Raji (cell line): ENCODE data around the gene EML2.

Experiments used
- POLR2A ChIP-seq: IDR thresholded peaks from 2 replicates; pipeline ENCODE4 v1.6.1; 2011; ENCODE audit warnings: low read depth, low read length, control low read depth; ENCODE audit not compliant: insufficient read depth

EML2 gene, protein sequence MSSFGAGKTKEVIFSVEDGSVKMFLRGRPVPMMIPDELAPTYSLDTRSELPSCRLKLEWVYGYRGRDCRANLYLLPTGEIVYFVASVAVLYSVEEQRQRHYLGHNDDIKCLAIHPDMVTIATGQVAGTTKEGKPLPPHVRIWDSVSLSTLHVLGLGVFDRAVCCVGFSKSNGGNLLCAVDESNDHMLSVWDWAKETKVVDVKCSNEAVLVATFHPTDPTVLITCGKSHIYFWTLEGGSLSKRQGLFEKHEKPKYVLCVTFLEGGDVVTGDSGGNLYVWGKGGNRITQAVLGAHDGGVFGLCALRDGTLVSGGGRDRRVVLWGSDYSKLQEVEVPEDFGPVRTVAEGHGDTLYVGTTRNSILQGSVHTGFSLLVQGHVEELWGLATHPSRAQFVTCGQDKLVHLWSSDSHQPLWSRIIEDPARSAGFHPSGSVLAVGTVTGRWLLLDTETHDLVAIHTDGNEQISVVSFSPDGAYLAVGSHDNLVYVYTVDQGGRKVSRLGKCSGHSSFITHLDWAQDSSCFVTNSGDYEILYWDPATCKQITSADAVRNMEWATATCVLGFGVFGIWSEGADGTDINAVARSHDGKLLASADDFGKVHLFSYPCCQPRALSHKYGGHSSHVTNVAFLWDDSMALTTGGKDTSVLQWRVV

DNA sequence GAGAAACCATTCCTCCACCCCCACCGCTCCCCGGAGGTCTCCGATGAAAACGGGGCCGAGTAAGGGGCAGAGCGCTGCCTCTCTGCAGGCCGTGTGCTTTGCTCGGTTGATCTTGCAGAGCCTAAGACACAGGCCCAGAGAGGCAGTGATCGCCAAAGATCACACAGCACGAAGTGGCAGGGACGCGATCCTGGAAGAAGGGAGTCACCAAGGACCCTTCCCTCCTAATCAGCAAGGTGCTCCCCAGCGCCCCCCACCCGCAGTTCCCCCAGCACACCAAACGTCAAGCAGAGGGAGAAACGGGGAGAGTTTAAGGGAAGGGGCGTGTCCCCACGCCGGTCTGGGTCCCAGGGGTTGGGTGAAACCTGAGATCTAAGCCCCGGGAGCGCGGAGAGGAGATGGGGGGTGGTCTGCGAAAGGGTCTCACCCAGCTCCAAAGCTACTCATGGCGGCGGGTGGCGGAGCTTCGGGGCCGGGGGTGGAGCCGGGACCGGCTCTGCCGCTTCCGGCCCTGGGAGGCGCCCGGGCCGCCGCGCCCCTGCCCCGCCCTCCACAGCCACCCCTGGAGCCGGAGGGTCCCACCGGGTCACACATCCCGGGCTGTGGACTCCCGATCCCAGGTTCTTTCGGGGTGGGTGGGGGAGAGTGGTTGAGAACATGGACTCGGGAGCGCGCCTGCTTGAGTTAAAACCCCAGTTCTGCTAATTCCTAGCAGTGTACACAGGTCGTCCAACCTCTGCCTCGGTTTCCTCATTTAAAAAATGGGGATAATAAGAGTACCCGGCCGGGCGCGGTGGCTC lies at the start of gene EML2:
EML2 (minus strand) TSS at position 468 of the 800 bp plus-strand sequence; CDS start at position 447, 21 bp downstream.
- TF ChIP-seq POLR2A: no peak

GRCh38 chr19:45687599-45687998 lies 48.4 kb upstream of the EML2 start:
- TF ChIP-seq POLR2A: no peak

DNA sequence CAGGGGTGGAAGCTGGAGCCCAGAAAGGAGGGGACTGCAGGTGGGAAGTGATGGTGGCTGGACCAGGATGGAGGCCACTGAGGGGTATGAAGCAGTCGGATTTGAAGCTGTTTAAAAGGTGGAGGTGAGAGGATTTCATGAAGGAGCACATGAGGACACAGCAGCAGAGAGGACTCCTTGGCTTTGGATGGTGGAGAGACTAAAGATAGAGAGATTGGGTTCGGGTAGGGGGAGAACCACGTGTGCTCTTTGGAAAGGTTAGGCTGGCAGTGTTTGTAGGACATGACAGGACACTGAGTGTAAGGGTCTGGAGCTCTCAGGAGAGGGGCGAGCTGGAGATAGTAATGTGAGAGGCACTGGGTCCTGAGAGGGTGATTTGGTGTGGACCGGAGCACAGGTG lies 43.7 kb upstream of the EML2 start:
- TF ChIP-seq POLR2A: 0 out of 2 replicates have a peak, but pooled peaks have one; percentile 23

- no peak for TF ChIP-seq POLR2A
Observed at GRCh38 chr19:45682117-45682516, 42.9 kb upstream of the EML2 start.

GRCh38 chr19:45681391-45682015 lies 42.3 kb upstream of the EML2 start:
- peak; percentile 36; the same call in 1 of the 2 replicates for TF ChIP-seq POLR2A

GRCh38 chr19:45677351-45678230 lies 38.4 kb upstream of the EML2 start:
- TF ChIP-seq POLR2A: peak; percentile 19; the same call in 1 of the 2 replicates

- no peak for TF ChIP-seq POLR2A
Observed at GRCh38 chr19:45676851-45677263, 37.7 kb upstream of the EML2 start.

GRCh38 chr19:45674946-45675345 lies 35.7 kb upstream of the EML2 start:
- no peak for TF ChIP-seq POLR2A

- TF ChIP-seq POLR2A: no peak
Observed at GRCh38 chr19:45670670-45671453, 31.7 kb upstream of the EML2 start.

GRCh38 chr19:45668342-45668871 lies 29.2 kb upstream of the EML2 start:
- TF ChIP-seq POLR2A: no peak

GRCh38 chr19:45667620-45668341 lies 28.6 kb upstream of the EML2 start, which contains the start of gene GIPR:
GIPR (plus strand) TSS chr19:45668221; CDS start chr19:45669521, 1,300 bp downstream.
- peak; percentile 61 for TF ChIP-seq POLR2A

- TF ChIP-seq POLR2A: no peak
Observed at GRCh38 chr19:45664575-45664974, 25.4 kb upstream of the EML2 start.

DNA sequence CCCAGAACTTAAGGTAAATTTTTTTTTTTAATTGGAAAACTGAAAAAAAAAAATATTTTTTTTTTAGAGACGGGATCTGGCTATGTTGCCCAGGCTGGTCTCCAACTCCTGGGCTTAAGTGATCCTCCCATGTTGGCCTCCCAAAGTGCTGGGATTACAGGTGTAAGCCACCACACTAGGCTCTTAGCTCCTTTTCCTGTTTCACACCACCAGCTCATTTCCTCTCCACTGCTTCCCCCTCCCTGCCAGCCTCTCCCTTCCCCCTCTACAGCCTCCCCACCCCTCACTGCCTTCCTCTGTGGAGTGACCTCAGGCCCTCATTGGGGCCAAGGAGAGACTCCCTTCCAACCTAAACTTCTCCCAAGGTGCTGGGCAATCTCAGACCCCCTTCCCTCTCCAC lies 24.6 kb upstream of the EML2 start:
- no peak for TF ChIP-seq POLR2A

DNA sequence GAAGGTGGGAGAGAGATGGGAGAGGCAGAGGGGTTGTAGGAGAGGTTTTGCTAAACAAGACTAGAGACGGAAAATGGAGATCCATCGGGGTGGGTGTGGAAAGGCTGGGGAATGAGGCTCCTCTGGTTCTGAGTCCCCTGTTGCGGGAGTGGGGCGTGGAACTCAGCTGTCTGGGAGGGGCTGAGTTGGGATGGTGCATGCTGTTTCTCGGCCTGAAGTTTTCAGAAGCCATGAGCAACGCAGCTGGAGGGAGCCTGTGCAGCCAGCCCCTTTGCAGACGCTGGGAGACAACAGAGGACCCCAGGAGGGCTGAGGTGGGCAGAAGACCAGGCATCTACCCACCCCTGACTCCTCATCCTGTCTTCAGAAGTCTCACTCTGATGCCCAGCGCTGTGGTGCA lies 21.4 kb upstream of the EML2 start:
- no peak for TF ChIP-seq POLR2A
